Left forelimb (tissue), 1 donor: Measurements from ENCODE around the gene MTA3.
"Not testable (repeated sequence)": the region's sequence is repeated elsewhere in the genome, so short reads cannot be mapped to it uniquely, and the experiment has no call there.

ENCODE experiments used
- DNase-seq: peaks from one replicate; pipeline ENCODE4 v3.0.0-alpha.2; 2018; ENCODE audit warnings: low spot score

MTA3 gene

DNA sequence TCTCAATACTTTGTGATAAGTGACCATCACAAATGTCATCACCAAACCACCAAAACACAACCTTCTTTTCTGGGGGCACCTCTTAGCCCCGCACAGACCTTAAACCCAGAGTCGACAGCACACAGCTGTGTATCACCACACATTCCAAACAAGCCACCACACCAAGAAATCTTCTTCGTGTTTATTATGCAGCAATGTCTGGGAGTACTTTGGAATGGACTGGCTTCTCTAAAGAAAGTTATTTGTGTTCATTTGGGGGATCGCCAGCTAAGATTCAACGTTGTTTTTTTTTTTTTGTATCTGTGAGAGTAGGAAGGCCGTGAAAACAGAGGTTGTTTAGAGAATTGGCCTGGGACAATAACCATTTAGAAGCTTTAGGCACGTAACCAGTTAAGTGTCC is 1.1 kb upstream of the MTA3 start:
- DNase-seq: no peak

DNA sequence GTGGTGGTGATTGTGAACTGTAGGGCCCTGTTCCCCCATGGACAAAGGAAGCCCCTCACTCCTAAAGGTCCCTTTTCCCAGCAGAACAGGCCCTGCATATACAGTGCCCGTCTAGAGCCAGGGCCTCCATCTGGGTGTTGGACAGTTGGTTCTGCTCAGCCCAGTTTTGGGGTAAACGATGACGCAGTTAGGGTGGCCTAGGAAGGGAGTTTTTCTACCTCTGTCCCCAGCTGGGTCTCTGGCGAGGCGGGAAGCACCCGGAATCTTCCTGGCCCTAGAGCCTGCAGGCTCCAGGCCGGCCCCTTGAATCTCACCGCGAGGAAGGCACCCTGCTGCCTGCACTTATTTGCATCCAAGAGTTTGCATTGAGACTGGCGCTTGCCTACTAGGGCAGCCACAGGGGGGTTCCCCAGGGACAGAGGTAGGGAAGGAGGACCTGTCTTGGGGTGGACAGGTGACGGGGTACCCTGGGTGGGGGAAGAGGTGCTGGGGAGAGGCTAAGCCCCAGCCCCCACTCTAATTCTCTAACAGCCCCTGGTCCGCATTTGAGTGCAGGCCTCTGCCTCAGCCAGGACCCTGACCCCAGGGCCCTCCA is 529 bp upstream of the MTA3 start:
- no peak for DNase-seq

DNA sequence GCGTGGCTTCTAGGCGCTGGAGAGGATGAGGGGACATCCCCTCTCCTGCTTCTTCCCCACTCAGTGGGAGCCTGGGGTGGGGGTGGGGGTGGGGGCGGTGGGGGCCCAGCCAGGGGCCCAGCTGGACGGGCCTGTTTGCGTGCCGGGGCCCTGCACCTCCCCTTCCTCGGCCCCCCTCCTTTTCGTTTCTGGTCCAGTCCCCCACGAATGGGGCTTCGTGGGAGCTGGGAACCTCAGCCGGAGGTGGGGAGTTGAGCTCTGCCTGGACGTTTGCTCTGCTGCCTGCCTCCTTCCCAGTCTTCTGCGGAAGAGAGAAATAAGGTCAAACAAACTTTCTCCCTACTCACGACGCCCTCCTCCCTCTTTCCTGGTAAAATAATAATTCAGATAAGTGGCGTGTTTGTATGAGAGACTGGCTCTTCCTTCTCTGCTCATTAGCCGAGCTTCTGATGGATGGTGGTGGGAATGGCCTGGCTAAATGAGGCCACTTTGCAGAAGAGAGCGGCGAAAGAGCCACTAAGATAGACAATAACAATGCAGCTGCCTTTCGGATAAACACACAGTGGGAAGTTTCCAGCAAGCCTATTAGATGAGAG is 782 bp downstream of the MTA3 start:
- peak; percentile 75 for DNase-seq

DNA sequence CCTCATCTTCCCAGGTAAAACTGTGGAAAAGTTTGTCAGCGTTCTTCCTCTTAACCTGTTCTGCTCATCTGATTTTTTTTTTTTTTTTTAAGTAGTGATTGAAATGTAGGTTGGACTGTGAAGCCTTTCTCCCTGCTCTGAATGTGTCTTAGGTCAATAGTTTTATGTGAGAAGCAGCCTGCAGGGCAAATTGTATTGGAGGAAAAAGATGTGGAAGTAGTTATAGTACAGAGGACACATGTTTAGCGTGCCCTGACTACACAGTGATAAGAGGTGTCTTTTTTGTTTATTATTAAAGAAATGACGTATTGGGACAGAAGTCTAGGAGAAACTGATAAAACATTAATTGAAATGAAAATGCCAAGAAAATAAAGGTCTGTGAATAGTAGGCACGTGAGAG is 1.5 kb downstream of the MTA3 start:
- no peak for DNase-seq

DNA sequence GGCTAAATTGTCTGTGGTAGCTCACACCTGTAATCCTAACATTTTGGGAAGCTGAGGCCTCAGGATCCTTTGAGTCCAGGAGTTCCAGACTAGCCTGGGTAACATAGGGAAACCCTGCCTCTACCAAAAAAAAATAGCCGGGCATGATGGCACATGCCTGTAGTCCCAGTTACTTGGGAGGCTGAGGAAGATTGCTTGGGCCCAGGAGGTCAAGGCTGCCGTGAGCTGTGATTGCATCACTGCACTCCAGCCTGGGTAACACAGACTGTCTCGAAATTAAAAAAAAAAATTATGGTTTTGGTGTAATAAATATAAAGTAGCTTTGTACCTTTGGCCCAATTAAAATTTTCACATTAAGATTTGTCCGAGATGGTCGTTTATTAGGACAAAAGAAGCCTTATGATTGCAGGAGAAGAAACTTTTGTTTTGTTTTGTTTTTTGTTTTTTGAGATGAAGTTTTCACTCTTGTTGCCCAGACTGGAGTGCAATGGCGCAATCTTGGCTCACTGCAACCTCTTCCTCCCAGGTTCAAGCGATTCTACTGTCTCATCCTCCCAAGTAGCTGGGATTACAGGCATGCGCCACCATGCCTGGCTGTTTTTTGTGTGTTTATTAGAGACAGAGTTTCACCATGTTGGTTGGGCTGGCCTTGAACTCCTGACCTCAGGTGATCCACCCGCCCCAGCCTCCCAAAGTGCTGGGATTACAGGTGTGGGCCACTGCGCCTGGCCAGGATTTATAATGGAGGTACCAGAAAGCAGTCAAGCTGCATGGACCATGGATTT is 4.1 kb downstream of the MTA3 start:
- DNase-seq: no peak

DNA sequence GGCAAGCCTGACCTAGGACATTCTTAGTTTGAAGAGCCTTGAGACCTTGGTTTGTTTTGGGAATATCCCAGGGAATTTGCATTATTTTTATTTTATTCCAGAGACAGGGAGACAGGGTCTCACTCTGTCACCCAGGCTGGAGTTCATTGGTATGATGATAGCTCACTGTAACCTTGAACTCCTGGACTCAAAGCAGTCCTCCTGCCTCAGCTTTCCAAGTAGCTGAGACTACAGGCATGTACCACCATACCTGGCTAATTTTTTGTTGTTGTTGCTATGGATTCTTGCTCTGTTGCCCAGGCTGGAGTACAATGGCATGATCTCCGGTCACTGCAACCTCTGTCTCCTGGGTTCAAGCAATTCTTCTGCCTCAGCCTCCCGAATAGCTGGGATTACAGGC is 4.8 kb downstream of the MTA3 start:
- no peak for DNase-seq

- no peak for DNase-seq
Observed at GRCh38 chr2:42575458-42576064, 7.1 kb downstream of the MTA3 start.

GRCh38 chr2:42578621-42579020 is 10.2 kb downstream of the MTA3 start:
- DNase-seq: no peak

DNA sequence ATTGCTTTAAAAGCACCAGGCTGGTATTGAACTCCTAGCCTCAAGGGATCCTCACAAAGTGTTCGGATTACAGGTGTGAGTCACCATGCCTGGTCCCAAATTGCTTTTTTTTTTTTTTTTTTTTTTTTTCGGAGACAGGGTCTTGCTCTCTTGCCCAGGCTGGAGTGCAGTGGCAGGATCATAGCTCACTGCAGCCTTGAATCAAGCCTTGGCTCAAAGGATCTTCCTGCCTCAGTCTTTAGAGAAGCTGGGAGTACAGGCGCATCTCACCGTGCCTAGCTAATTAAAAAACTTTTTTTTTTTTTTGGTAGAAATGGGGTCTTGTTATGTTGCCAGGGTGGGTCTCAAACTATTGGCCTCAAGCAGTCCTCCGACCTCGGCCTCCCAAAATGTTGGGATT is 12.8 kb downstream of the MTA3 start:
- DNase-seq: no peak

DNA sequence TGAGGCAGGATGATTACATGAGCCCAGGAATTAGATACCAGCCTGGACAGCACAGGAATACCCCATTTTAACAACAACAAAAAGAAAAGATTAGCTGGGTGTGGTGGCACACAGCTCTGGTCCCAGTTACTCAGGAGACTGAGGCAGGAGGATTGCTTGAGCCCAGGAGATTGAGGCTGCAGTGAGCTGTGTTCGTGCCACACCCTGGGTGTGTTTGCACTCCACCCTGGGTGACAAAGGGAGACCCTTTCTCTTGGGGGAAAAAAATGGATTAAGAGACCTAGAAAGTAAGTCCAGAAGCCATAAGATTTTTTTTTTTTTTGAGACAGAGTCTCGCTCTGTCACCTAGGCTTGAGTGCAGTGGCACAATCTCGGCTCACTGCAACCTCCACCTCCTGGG is 16.2 kb downstream of the MTA3 start:
- not testable (repeated sequence) for DNase-seq

- DNase-seq: no peak
Observed at GRCh38 chr2:42585779-42586178, 17.3 kb downstream of the MTA3 start.

DNA sequence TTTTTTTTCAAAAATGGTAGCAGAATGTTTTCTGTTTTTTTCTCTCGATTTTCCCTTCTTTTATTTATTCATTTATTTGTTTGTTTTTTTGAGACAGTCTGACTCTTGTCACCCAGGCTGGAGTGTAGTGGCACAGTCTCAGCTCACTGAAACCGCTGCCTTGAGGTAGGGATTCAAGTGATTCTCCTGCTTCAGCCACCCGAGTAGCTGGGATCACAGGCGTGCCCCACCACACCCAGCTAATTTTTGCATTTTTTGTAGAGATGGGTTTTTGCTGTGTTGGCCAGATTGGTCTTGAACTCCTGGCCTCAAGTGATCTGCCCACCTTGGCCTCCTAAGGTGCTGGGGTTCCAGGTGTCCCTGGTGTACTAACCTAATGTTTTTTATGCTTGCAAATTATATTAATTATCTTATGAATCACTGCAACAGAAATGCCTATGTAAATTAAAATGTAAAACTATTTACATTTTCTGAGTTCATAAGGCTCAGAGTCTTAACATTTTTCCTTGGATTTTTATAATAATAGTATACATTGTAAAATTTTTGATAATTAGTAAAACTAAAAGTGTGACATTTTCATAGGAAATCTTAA is 19.2 kb downstream of the MTA3 start:
- DNase-seq: no peak

DNA sequence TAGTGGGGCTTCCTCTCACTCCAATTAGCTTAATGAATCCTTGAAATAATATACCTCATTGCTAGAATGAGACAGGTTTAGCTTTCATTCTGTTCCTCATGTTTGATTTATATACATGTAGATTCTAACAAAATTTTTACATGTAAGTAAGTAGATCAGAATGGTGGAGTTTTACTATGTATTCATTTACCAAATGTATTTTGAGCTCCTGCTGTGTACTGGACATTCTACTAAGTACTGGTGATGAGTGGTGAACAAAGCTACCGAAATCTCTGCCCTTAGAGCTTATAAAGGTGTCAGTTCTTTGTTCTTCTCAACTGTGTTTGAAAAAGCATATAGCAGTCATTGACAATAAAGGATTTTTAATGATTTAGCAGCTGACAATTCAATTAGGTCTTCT is 19.7 kb downstream of the MTA3 start:
- no peak for DNase-seq

- no peak for DNase-seq
Observed at GRCh38 chr2:42590176-42590575, 21.7 kb downstream of the MTA3 start.

DNA sequence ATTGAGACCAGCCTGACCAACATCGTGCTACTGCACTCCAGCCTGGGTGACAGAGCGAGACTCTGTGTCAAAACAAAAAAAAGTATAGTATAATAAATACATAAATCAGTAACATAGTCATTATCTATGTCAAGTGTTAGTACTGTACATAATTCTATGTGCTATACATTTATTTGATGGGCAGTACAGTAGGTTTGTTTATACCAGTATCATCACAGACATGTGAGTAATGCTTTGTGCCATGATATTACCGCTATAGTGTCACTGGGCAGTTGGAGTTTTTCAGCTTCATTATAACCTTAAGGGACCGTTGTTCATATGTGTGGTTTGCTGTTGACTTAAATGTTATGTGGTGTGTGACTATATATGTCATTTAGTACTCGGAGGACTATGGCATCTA is 24.9 kb downstream of the MTA3 start:
- no peak for DNase-seq

DNA sequence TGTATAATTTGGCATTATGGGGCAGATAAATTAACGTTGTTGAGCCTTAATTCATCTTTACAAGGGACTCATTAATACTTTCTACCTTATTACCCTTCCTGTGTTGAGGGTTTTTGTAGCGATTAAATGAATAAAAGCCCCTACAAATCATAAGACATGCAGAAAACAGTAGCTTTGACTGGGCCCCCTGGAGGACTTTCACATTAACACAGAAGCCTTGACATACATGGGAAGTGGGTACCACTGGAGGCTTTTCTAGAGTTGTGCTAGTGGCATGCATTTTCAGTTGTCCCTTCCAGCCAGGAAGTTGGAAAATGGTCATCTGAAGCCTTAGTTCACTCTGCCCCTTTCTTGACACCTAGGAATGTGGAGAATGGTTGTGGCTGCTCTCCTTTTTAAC is 30.2 kb downstream of the MTA3 start:
- no peak for DNase-seq

- no peak for DNase-seq
Observed at GRCh38 chr2:42601076-42601475, 32.6 kb downstream of the MTA3 start.

- DNase-seq: no peak
Observed at GRCh38 chr2:42602218-42602875, 33.9 kb downstream of the MTA3 start.

GRCh38 chr2:42602876-42603219 is 34.4 kb downstream of the MTA3 start:
- DNase-seq: no peak

DNA sequence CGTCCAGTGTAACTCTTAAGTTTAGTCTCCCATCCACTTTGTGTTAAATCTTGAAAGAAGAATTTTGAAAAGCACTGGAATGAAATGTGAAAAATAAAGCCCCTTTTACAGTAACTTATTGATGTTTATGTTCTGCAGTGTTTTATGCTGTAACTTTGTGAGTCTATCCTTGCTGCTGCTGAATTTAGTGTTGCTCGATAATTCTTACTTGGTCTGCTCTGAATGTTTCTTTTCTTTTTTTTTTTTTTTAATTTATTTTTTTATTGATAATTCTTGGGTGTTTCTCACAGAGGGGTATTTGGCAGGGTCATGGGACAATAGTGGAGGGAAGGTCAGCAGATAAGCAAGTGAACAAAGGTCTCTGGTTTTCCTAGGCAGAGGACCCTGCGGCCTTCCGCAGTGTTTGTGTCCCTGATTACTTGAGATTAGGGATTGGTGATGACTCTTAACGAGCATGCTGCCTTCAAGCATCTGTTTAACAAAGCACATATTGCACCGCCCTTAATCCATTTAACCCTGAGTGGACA is 36.0 kb downstream of the MTA3 start:
- not testable (repeated sequence) for DNase-seq

DNA sequence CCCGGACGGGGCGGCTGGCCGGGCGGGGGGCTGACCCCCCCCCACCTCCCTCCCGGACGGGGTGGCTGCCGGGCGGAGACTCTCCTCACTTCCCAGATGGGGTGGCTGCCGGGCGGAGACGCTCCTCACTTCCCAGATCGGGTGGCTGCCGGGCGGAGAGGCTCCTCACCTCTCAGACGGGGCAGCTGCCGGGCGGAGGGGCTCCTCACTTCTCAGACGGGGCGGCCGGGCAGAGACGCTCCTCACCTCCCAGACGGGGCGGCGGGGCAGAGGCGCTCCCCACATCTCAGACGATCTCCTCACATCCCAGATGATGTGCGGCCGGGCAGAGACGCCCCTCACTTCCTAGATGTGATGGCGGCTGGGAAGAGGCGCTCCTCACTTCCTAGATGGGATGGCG is 37.7 kb downstream of the MTA3 start:
- not testable (repeated sequence) for DNase-seq

GRCh38 chr2:42607101-42607637 is 38.7 kb downstream of the MTA3 start:
- no peak for DNase-seq
